HFFc6 (cell line): ENCODE results near the gene ZNF664. TPM values are rescaled to one million over a fixed set of nuclear protein-coding genes. Genes with fewer than 3 reads are reported as not detected.
A peak's percentile ranks its signal among the peaks of the same experiment; 100 is the strongest.

Source experiments
- DNase-seq: peaks from one replicate; pipeline ENCODE4 v3.0.0-alpha.2; 2018
- H3K27ac Mint-ChIP-seq: 2 replicates; pipeline ENCODE4 v1.8.0; 2020; ENCODE audit warnings: mild to moderate bottlenecking, mixed read lengths
- H3K27me3 Mint-ChIP-seq: 2 replicates; pipeline ENCODE4 v1.8.0; 2021; ENCODE audit warnings: mild to moderate bottlenecking, moderate library complexity, mixed read lengths; ENCODE audit not compliant: insufficient read depth
- H3K36me3 Mint-ChIP-seq: 2 replicates; pipeline ENCODE4 v1.8.0; 2021; ENCODE audit warnings: low read depth, mixed read lengths
- H3K4me1 Mint-ChIP-seq: 2 replicates; pipeline ENCODE4 v1.8.0; 2020; ENCODE audit warnings: low read depth, mixed read lengths
- H3K4me3 Mint-ChIP-seq: 2 replicates; pipeline ENCODE4 v1.8.0; 2020; ENCODE audit warnings: mild to moderate bottlenecking, moderate library complexity, mixed read lengths
- H3K9me3 Mint-ChIP-seq: 2 replicates; pipeline ENCODE4 v1.8.0; 2020; ENCODE audit warnings: mild to moderate bottlenecking, mixed read lengths
- total RNA-seq, 6 experiments: library from RNA; stranded (reverse); fragmentation: NEBNext Ultra II Directional; extraction: Animal tissue kit (Norgen Biotek cat#: 25700); gene quantifications; 2 replicates in 1 of 6; 3 replicates in 5 of 6; pipeline ENCODE4 v1.2.3, GENCODE V29; 2021
- TF ChIP-seq, protein P1 (sequence below): fragments of 200-600 bp; sonication (generic); IDR thresholded peaks from 2 replicates; pipeline ENCODE4 v1.5.0; 2021; ENCODE audit warnings: antibody characterized with exemption, mild to moderate bottlenecking

The ZNF664 gene
- total RNA-seq, 6 experiments from 2014 or later = 49.1 to 55.2 (median 53.4) TPM

DNA sequence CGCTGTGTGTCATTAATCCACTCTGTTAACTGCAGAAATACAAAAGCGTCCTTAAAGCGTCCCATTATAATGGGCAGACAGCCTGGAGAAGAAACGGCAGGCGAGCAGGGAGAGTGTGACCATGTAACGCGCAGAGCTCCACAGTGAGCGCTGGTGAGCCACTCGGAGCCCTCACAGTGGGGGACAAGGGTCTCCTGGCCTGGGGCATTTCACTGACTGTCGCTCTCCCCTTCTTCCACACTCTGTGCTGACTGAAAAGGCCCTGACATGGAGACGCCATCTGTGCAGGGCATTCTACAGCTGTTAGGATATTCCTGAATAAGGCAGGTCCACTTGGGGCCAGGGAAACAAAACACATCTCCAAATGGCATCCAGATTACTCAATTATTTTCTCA, 24.6 kb upstream of the ZNF664 start:
- Mint-ChIP-seq H3K36me3 (peaks cover 17% of the 10 kb centered on the region), H3K27me3 (no peaks in the 10 kb centered on the region), H3K4me3 (no peak overlapping the region), H3K9me3 (no peaks in the 10 kb centered on the region), H3K27ac (no peak overlapping the region), H3K4me1 (peaks cover 24% of the 10 kb centered on the region)
- TF ChIP-seq, protein P1, sequence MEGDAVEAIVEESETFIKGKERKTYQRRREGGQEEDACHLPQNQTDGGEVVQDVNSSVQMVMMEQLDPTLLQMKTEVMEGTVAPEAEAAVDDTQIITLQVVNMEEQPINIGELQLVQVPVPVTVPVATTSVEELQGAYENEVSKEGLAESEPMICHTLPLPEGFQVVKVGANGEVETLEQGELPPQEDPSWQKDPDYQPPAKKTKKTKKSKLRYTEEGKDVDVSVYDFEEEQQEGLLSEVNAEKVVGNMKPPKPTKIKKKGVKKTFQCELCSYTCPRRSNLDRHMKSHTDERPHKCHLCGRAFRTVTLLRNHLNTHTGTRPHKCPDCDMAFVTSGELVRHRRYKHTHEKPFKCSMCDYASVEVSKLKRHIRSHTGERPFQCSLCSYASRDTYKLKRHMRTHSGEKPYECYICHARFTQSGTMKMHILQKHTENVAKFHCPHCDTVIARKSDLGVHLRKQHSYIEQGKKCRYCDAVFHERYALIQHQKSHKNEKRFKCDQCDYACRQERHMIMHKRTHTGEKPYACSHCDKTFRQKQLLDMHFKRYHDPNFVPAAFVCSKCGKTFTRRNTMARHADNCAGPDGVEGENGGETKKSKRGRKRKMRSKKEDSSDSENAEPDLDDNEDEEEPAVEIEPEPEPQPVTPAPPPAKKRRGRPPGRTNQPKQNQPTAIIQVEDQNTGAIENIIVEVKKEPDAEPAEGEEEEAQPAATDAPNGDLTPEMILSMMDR = no peak
- no peak for DNase-seq

DNA sequence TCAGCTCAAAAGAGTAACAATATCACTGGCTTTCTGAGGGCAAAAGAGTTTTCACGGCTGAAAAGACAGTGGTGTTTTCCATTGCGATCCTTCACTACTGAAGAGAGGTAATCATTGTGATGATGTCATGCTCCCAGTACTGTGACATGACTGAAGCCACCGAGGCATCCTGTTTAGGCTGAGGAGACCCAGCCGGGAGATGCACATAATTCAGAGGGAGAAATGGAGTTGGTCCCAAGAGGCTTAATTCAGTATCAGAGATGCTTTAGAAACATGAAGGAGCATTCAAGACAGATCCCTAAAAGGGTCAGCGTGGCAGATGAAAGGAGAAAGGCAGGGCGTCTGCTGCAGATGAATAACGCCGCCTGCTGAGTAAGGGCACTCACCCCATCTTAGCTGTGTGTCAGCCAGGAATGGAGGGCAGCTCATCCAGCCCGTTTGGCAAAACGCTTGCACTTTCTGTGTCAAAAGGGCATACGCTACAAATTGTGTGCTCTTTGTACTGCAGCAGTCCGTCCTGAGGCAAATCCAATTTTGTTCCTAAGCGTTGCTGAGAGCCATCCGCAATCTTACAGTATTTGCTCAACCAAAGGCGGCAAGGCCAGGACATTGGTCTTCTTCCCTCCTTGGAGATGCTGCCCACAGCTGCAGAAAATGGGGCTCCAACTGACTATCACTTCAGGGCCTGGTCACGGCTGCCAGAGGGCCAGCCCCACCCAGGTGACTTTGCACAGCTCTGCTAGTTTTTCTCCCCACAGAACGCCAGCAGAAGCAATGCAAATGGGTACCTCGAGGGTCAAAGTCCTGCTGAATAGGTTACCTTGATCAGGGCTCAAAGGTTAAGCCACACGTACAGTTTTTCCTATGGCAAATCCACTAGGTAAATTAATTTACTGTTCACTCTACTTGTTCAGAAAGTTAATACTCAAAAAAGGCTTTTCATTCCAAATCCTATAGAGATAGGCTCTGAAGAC, 23.9 kb upstream of the ZNF664 start:
- DNase-seq = no peak
- Mint-ChIP-seq H3K4me3 (no peak overlapping the region), H3K27ac (no peak overlapping the region), H3K27me3 (no peaks in the 10 kb centered on the region), H3K9me3 (no peaks in the 10 kb centered on the region), H3K4me1 (peaks cover 24% of the 10 kb centered on the region), H3K36me3 (peaks cover 17% of the 10 kb centered on the region)
- TF ChIP-seq, protein P1 = no peak

DNA sequence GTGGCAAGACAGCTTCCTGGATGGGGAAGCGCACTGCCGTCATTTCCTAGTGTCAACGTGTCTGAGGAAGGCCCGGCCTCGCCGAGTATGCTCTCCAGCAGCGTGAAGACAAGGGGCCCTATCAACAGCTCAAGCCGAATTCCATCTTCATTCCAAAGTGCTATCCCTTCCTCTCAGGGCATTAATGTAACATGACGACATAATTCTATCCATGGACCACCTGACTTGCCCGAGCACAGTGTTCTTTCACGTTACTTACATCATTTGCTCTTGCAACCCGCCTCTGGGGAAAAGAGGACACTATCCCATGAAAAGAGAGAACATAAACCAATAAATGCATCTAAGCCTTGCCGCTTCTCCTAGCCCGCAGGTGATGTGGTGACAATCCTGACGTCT, 23.2 kb upstream of the ZNF664 start:
- Mint-ChIP-seq H3K27me3 (no peaks in the 10 kb centered on the region), H3K27ac (no peak overlapping the region), H3K36me3 (peaks cover 12% of the 10 kb centered on the region), H3K4me3 (no peak overlapping the region), H3K9me3 (no peaks in the 10 kb centered on the region), H3K4me1 (peaks cover 24% of the 10 kb centered on the region)
- TF ChIP-seq, protein P1 = no peak
- DNase-seq = no peak

DNA sequence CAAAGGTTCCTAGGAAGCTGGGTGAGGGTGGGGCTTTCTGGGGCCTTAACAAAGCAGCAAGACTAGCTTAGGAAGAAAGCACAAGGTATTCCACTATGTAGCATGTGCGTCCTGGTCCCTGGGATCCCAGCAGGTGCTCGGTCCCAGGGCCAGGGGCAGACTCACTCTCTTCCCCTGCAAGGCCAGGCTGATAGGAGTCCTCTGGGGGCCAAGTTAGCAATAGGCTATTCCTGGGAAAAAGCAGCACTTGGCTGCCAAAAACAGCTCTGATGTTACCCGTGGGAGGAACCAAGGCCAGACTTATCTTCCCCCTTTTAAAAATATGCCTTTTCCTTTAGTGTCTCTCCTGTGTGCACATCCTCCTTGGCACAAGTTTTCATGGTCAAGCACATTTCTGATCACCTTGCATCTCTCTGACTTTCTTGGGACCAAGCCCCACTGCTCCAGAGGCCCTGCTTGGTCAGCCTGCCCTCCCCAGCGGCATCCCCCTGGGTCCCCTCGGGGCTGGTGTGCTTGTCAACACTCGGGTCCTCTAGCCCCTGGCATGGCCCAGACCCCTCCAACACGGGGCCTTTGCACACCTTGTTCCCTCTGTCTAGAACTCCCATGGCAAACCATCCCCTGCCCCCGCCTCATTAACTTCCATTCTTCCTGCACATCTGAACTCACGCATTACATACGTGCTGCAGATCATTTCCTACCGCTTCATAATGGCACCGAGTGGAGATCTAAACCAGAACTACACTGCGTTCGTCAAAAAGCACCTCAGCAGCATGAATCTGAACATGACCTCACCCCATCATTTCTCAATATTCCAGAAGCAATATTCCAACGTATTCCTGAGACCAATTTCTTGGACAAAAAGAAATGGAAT, 22.3 kb upstream of the ZNF664 start:
- Mint-ChIP-seq H3K4me3 (no peak overlapping the region), H3K9me3 (no peaks in the 10 kb centered on the region), H3K27me3 (no peaks in the 10 kb centered on the region), H3K4me1 (peaks cover 24% of the 10 kb centered on the region), H3K27ac (no peak overlapping the region), H3K36me3 (peaks cover 11% of the 10 kb centered on the region)
- TF ChIP-seq, protein P1 = no peak
- DNase-seq = no peak

DNA sequence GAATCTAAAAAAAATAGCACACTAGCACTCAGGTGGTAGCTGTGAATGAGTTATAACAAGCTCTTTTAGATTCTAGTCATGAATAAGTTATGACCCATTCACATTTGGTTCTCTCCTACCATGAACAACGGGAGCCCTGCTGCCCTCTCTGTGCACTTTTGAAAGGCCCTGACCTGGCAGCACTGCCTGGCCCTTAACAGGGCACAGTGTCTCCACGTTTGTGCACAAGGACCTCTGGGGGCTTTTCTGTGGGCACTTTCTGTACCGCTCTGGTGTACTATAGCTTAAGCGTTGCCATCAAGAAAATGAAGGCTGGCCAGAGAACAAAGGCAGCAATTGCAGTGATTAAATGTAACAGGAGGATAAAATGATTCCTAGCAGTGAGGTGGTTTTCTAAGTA, 21.5 kb upstream of the ZNF664 start:
- no peak for DNase-seq
- no peaks in the 10 kb centered on the region for H3K9me3 Mint-ChIP-seq
- H3K27me3 Mint-ChIP-seq = no peaks in the 10 kb centered on the region
- peak overlapping the region; percentile 9; the same call in 1 of the 2 replicates for H3K4me3 Mint-ChIP-seq
- H3K4me1 Mint-ChIP-seq = peaks cover 24% of the 10 kb centered on the region
- H3K27ac Mint-ChIP-seq = peak overlapping the region; percentile 40; the same call in 1 of the 2 replicates
- TF ChIP-seq, protein P1 = no peak
- H3K36me3 Mint-ChIP-seq = peaks cover 13% of the 10 kb centered on the region
